SU-DHL-6 (cell line): ENCODE results near the gene MIB2.
"Not testable (repeated sequence)": the region's sequence is repeated elsewhere in the genome, so short reads cannot be mapped to it uniquely, and the experiment has no call there.

Source experiments
- CTCF ChIP-seq: fragments of 200-600 bp; sonication (generic); IDR thresholded peaks from one replicate; pipeline ENCODE4 v1.5.1; 2017; ENCODE audit warnings: antibody characterized with exemption, mild to moderate bottlenecking, low read length, moderate library complexity; ENCODE audit not compliant: insufficient read depth, poor library complexity, severe bottlenecking
- EZH2phosphoT487 ChIP-seq: fragments of 200-600 bp; sonication (generic), shearing (Covaris generic); conservative IDR thresholded peaks from 2 replicates; pipeline ENCODE4 v1.6.1; 2018; ENCODE audit warnings: mild to moderate bottlenecking, antibody characterized with exemption, low read length, moderate library complexity, mixed read lengths

- not testable (repeated sequence) for TF ChIP-seq CTCF, EZH2phosphoT487
These were observed 18.1 kb downstream of the MIB2 start for GRCh38 chr1:1633409-1633808.
